WTC11 (cell line): ENCODE measurements around the gene HSPB3.

Experiments used
- CBFB ChIP-seq: sonication (generic); formaldehyde crosslinking; IDR thresholded peaks from 2 replicates; pipeline ENCODE4 v1.8.1; 2022; ENCODE audit warnings: mild to moderate bottlenecking, low read depth, missing genetic modification reagents
- CTCF ChIP-seq: fragments of 200-600 bp; IDR thresholded peaks from 2 replicates; pipeline ENCODE4 v1.8.0; 2022; ENCODE audit warnings: antibody characterized with exemption
- E2F1 ChIP-seq: sonication (generic); formaldehyde crosslinking; IDR thresholded peaks from 2 replicates; pipeline ENCODE4 v1.8.0; 2022; ENCODE audit warnings: mild to moderate bottlenecking, missing genetic modification reagents
- EMX1 ChIP-seq: fragments of 250-450 bp; sonication (Bioruptor Pico); IDR thresholded peaks from 2 replicates; pipeline ENCODE4 v1.8.0; 2021; ENCODE audit warnings: mild to moderate bottlenecking
- ERG ChIP-seq: fragments of 250-450 bp; sonication (Bioruptor Pico); IDR thresholded peaks from 2 replicates; pipeline ENCODE4 v1.8.0; 2021; ENCODE audit warnings: mild to moderate bottlenecking
- FOXK1 ChIP-seq: sonication (generic); formaldehyde crosslinking; IDR thresholded peaks from 2 replicates; pipeline ENCODE4 v1.8.0; 2022; ENCODE audit warnings: mild to moderate bottlenecking, moderate library complexity, missing genetic modification reagents
- JUN ChIP-seq: sonication (generic); formaldehyde crosslinking; IDR thresholded peaks from 2 replicates; pipeline ENCODE4 v1.8.0; 2023; ENCODE audit warnings: mild to moderate bottlenecking, missing genetic modification reagents
- NR1H2 ChIP-seq: sonication (generic); formaldehyde crosslinking; IDR thresholded peaks from 2 replicates; pipeline ENCODE4 v1.9.0; 2021; ENCODE audit warnings: mild to moderate bottlenecking, moderate library complexity, missing genetic modification reagents
- SP1 ChIP-seq: sonication (generic); formaldehyde crosslinking; conservative IDR thresholded peaks from 2 replicates; pipeline ENCODE4 v1.8.1; 2022; ENCODE audit warnings: missing genetic modification reagents
- ZNF263 ChIP-seq: sonication (generic); formaldehyde crosslinking; IDR thresholded peaks from 2 replicates; pipeline ENCODE4 v1.8.1; 2022; ENCODE audit warnings: low read depth, mild to moderate bottlenecking, moderate library complexity, missing genetic modification reagents
- ZNF317 ChIP-seq: sonication (generic); formaldehyde crosslinking; IDR thresholded peaks from 2 replicates; pipeline ENCODE4 v1.8.1; 2023; ENCODE audit warnings: low read depth, mild to moderate bottlenecking, moderate library complexity, missing genetic modification reagents, borderline replicate concordance
- TF ChIP-seq, protein P1 (sequence below): fragments of 250-450 bp; sonication (Bioruptor Pico); conservative IDR thresholded peaks from 2 replicates; pipeline ENCODE4 v1.9.0; 2021; ENCODE audit warnings: mild to moderate bottlenecking
- TF ChIP-seq, protein P2 (sequence below): sonication (generic); formaldehyde crosslinking; IDR thresholded peaks from 2 replicates; pipeline ENCODE4 v1.8.0; 2022; ENCODE audit warnings: mild to moderate bottlenecking, missing genetic modification reagents
- TF ChIP-seq, protein P3 (sequence below): sonication (generic); formaldehyde crosslinking; IDR thresholded peaks from 2 replicates; pipeline ENCODE4 v1.8.1; 2022; ENCODE audit warnings: missing genetic modification reagents, borderline replicate concordance

- TF ChIP-seq ERG (CRISPR knock-in tag) (no peak), CTCF (no peak), SP1 (no peak), E2F1 (CRISPR knock-in tag) (no peak), CBFB (CRISPR knock-in tag) (no peak), JUN (CRISPR knock-in tag) (no peak), ZNF317 (CRISPR knock-in tag) (no peak), NR1H2 (CRISPR knock-in tag) (no peak), EMX1 (no peak), ZNF263 (CRISPR knock-in tag) (no peak), FOXK1 (CRISPR knock-in tag) (no peak)
- TF ChIP-seq, protein P1, sequence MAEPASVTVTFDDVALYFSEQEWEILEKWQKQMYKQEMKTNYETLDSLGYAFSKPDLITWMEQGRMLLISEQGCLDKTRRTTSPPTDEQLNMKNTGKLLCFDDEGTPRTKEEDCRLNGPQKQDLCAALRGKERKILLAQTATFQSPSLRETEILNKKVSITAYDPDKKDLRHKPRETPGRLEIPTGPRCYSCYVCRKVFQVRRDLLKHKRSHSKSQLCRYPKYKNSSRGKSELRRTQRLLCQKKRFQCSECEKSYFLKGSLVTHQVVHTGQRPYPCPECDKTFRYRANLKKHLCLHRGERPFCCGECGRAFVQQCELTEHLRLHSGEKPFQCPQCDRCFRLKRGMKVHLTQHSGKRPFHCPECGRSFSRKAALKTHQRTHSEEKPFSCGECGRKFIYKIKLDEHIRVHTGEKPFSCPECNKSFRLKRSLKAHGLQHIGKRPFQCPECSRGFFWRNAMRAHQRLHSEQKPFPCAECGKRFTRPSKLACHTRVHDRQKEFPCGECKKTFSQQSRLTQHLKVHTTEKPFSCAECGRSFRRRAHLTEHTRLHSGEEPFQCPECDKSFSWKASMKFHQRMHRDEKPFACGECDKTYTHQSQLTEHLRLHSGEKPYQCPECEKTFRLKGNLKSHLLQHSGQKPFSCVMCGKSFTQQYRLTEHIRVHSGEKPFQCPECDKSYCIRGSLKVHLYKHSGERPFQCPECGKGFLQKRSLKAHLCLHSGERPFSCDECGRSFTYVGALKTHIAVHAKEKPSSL, result no peak
- TF ChIP-seq, protein P2, sequence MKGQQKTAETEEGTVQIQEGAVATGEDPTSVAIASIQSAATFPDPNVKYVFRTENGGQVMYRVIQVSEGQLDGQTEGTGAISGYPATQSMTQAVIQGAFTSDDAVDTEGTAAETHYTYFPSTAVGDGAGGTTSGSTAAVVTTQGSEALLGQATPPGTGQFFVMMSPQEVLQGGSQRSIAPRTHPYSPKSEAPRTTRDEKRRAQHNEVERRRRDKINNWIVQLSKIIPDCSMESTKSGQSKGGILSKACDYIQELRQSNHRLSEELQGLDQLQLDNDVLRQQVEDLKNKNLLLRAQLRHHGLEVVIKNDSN (CRISPR knock-in tag), result no peak
- TF ChIP-seq, protein P3, sequence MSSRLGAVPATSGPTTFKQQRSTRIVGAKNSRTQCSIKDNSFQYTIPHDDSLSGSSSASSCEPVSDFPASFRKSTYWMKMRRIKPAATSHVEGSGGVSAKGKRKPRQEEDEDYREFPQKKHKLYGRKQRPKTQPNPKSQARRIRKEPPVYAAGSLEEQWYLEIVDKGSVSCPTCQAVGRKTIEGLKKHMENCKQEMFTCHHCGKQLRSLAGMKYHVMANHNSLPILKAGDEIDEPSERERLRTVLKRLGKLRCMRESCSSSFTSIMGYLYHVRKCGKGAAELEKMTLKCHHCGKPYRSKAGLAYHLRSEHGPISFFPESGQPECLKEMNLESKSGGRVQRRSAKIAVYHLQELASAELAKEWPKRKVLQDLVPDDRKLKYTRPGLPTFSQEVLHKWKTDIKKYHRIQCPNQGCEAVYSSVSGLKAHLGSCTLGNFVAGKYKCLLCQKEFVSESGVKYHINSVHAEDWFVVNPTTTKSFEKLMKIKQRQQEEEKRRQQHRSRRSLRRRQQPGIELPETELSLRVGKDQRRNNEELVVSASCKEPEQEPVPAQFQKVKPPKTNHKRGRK (CRISPR knock-in tag), result no peak
Observed at GRCh38 chr5:54453046-54453445, 2.5 kb upstream of the HSPB3 start.
